22Rv1 (cell line): ENCODE results near the gene TMPRSS5.

Source experiments
- CTCF ChIP-seq: fragments of 450-650 bp; IDR thresholded peaks from 2 replicates; pipeline ENCODE4 v1.5.1; 2017; ENCODE audit warnings: mild to moderate bottlenecking
- ZFX ChIP-seq: fragments of 450-650 bp; IDR thresholded peaks from 2 replicates; pipeline ENCODE4 v1.6.1; 2017; ENCODE audit warnings: antibody characterized with exemption, borderline replicate concordance

GRCh38 chr11:113673550-113674396 is 32.3 kb downstream of the TMPRSS5 start:
- TF ChIP-seq CTCF (no peak), ZFX (no peak)
